Measurements from ENCODE around the gene DCBLD2. TPM values are rescaled to one million over a fixed set of nuclear protein-coding genes. Genes with fewer than 3 reads are reported as not detected.
A peak's percentile ranks its signal among the peaks of the same experiment; 100 is the strongest.

The DCBLD2 gene
- total RNA-seq = 1 to 10 TPM; 1.3 to 2.1 TPM

- intact Hi-C loops (cut with micrococcal nuclease) = loop anchor here (1.0 to 10.0 kb wide), 8 partner anchors 70 to 1137 kb away; partner anchors contain the start of genes ARL6, CMSS1 and CPOX
- H3K27ac Mint-ChIP-seq = peak within 1 kb of the TSS; percentile 28
- peak; percentile 95 for DNase-seq
- no peaks in the 10 kb centered on the region for H3K9me3 Mint-ChIP-seq
- H3K36me3 Mint-ChIP-seq (ENCODE audit: low read depth) = no peaks in the 10 kb centered on the region
- H3K4me3 Mint-ChIP-seq = peak within 1 kb of the TSS; percentile 83
- CTCF ChIA-PET = interaction anchor here (0.6 to 1.2 kb wide), 4 partner anchors 26 to 299 kb away, joined by 3 to 5 read pairs (median 3); no protein-coding TSS in a partner anchor
- peaks cover 2% of the 10 kb centered on the region for H3K27me3 Mint-ChIP-seq (ENCODE audit: low read depth)
- peaks cover 12% of the 10 kb centered on the region for H3K4me1 Mint-ChIP-seq (ENCODE audit: low read depth)
Observed at GRCh38 chr3:98901392-98902350, at the start of gene DCBLD2. TSS of gene DCBLD2 (minus strand) at chr3:98901695. CDS start at chr3:98901326, 369 bp downstream.

GRCh38 chr3:98945666-98946065 is 44.2 kb upstream of the DCBLD2 start:
- no peak overlapping the region for H3K27ac Mint-ChIP-seq
- no peak for DNase-seq
- CTCF ChIA-PET = interaction anchor here (0.7 kb wide), 1 partner anchor 128 kb away, joined by 3 read pairs; no protein-coding TSS in a partner anchor
- intact Hi-C loops (cut with micrococcal nuclease) = no loop called here
- H3K4me3 Mint-ChIP-seq = no peak overlapping the region
- no peaks in the 10 kb centered on the region for H3K4me1 Mint-ChIP-seq (ENCODE audit: low read depth)
- no peaks in the 10 kb centered on the region for H3K36me3 Mint-ChIP-seq (ENCODE audit: low read depth)
- H3K27me3 Mint-ChIP-seq (ENCODE audit: low read depth) = peaks cover 8% of the 10 kb centered on the region
- peaks cover 2% of the 10 kb centered on the region for H3K9me3 Mint-ChIP-seq

- Mint-ChIP-seq H3K27ac (no peak overlapping the region), H3K4me1 (ENCODE audit: low read depth) (no peaks in the 10 kb centered on the region), H3K36me3 (ENCODE audit: low read depth) (no peaks in the 10 kb centered on the region), H3K27me3 (ENCODE audit: low read depth) (peaks cover 6% of the 10 kb centered on the region), H3K4me3 (no peak overlapping the region), H3K9me3 (no peaks in the 10 kb centered on the region)
- no peak for DNase-seq
- CTCF ChIA-PET = interaction anchor here (0.7 kb wide), 1 partner anchor 128 kb away, joined by 3 read pairs; no protein-coding TSS in a partner anchor
- intact Hi-C loops (cut with micrococcal nuclease) = no loop called here
Observed at GRCh38 chr3:98945101-98945524, 43.6 kb upstream of the DCBLD2 start.

- CTCF ChIA-PET = no interaction called here
- intact Hi-C loops (cut with micrococcal nuclease) = no loop called here
- no peaks in the 10 kb centered on the region for H3K4me1 Mint-ChIP-seq (ENCODE audit: low read depth)
Observed at GRCh38 chr3:98930413-98930812, 28.9 kb upstream of the DCBLD2 start.

GRCh38 chr3:98921957-98922356 is 20.5 kb upstream of the DCBLD2 start:
- no peak overlapping the region for H3K27ac Mint-ChIP-seq
- no peaks in the 10 kb centered on the region for H3K4me1 Mint-ChIP-seq (ENCODE audit: low read depth)
- H3K27me3 Mint-ChIP-seq (ENCODE audit: low read depth) = peaks cover 18% of the 10 kb centered on the region
- DNase-seq = no peak
- H3K4me3 Mint-ChIP-seq = no peak overlapping the region
- no peaks in the 10 kb centered on the region for H3K9me3 Mint-ChIP-seq
- CTCF ChIA-PET = no interaction called here
- intact Hi-C loops (cut with micrococcal nuclease) = no loop called here
- no peaks in the 10 kb centered on the region for H3K36me3 Mint-ChIP-seq (ENCODE audit: low read depth)

More at GRCh38 chr3:98930413-98930812, 28.9 kb upstream of the DCBLD2 start:
- Mint-ChIP-seq H3K4me3 (no peak overlapping the region), H3K36me3 (ENCODE audit: low read depth) (peaks cover 1% of the 10 kb centered on the region), H3K9me3 (peaks cover 18% of the 10 kb centered on the region), H3K27ac (no peak overlapping the region), H3K27me3 (ENCODE audit: low read depth) (peaks cover 22% of the 10 kb centered on the region)
- no peak for DNase-seq

GRCh38 chr3:98920166-98920565 is 18.7 kb upstream of the DCBLD2 start:
- CTCF ChIA-PET = interaction anchor here (0.9 kb wide), 1 partner anchor 253 kb away, joined by 3 read pairs; no protein-coding TSS in a partner anchor
- intact Hi-C loops (cut with micrococcal nuclease) = no loop called here

GRCh38 chr3:98918586-98918985 is 17.1 kb upstream of the DCBLD2 start:
- intact Hi-C loops (cut with micrococcal nuclease) = no loop called here
- Mint-ChIP-seq H3K4me3 (no peak overlapping the region), H3K27me3 (ENCODE audit: low read depth) (peaks cover 24% of the 10 kb centered on the region), H3K36me3 (ENCODE audit: low read depth) (no peaks in the 10 kb centered on the region), H3K4me1 (ENCODE audit: low read depth) (no peaks in the 10 kb centered on the region), H3K27ac (no peak overlapping the region), H3K9me3 (no peaks in the 10 kb centered on the region)
- DNase-seq = no peak
- CTCF ChIA-PET = interaction anchor here (1.5 kb wide), 1 partner anchor 8 kb away, joined by 3 read pairs; no protein-coding TSS in a partner anchor

More at GRCh38 chr3:98920166-98920565, 18.7 kb upstream of the DCBLD2 start:
- no peaks in the 10 kb centered on the region for H3K4me1 Mint-ChIP-seq (ENCODE audit: low read depth)
- H3K36me3 Mint-ChIP-seq (ENCODE audit: low read depth) = no peaks in the 10 kb centered on the region
- no peaks in the 10 kb centered on the region for H3K9me3 Mint-ChIP-seq
- no peak overlapping the region for H3K4me3 Mint-ChIP-seq
- no peak for DNase-seq
- peaks cover 24% of the 10 kb centered on the region for H3K27me3 Mint-ChIP-seq (ENCODE audit: low read depth)
- no peak overlapping the region for H3K27ac Mint-ChIP-seq

GRCh38 chr3:98917608-98918007 is 16.1 kb upstream of the DCBLD2 start:
- H3K9me3 Mint-ChIP-seq = no peaks in the 10 kb centered on the region
- DNase-seq = no peak
- CTCF ChIA-PET = no interaction called here
- H3K4me3 Mint-ChIP-seq = no peak overlapping the region
- H3K36me3 Mint-ChIP-seq (ENCODE audit: low read depth) = no peaks in the 10 kb centered on the region
- H3K27me3 Mint-ChIP-seq (ENCODE audit: low read depth) = peaks cover 24% of the 10 kb centered on the region
- H3K27ac Mint-ChIP-seq = no peak overlapping the region
- H3K4me1 Mint-ChIP-seq (ENCODE audit: low read depth) = no peaks in the 10 kb centered on the region
- intact Hi-C loops (cut with micrococcal nuclease) = no loop called here

- Mint-ChIP-seq H3K27ac (no peak overlapping the region), H3K4me3 (no peak overlapping the region), H3K36me3 (ENCODE audit: low read depth) (no peaks in the 10 kb centered on the region), H3K4me1 (ENCODE audit: low read depth) (no peaks in the 10 kb centered on the region), H3K9me3 (peaks cover 7% of the 10 kb centered on the region), H3K27me3 (ENCODE audit: low read depth) (peaks cover 27% of the 10 kb centered on the region)
- intact Hi-C loops (cut with micrococcal nuclease) = no loop called here
- no peak for DNase-seq
- CTCF ChIA-PET = no interaction called here
Observed at GRCh38 chr3:98914210-98915080, 12.9 kb upstream of the DCBLD2 start.

GRCh38 chr3:98912448-98912847 is 11.0 kb upstream of the DCBLD2 start:
- H3K4me3 Mint-ChIP-seq = no peak overlapping the region
- H3K9me3 Mint-ChIP-seq = peaks cover 11% of the 10 kb centered on the region
- H3K27me3 Mint-ChIP-seq (ENCODE audit: low read depth) = peaks cover 31% of the 10 kb centered on the region
- CTCF ChIA-PET = interaction anchor here (0.7 kb wide), 1 partner anchor 258 kb away, joined by 3 read pairs; no protein-coding TSS in a partner anchor
- H3K27ac Mint-ChIP-seq = no peak overlapping the region
- no peak for DNase-seq
- intact Hi-C loops (cut with micrococcal nuclease) = no loop called here
- no peaks in the 10 kb centered on the region for H3K4me1 Mint-ChIP-seq (ENCODE audit: low read depth)
- peaks cover 1% of the 10 kb centered on the region for H3K36me3 Mint-ChIP-seq (ENCODE audit: low read depth)

- intact Hi-C loops (cut with micrococcal nuclease) = loop anchor here (10.0 kb wide), 2 partner anchors 969 to 1141 kb away; partner anchors contain the start of gene ARL6
Observed at GRCh38 chr3:98906230-98906629, 4.7 kb upstream of the DCBLD2 start.

More at GRCh38 chr3:98906230-98906629, 4.7 kb upstream of the DCBLD2 start:
- Mint-ChIP-seq H3K27me3 (ENCODE audit: low read depth) (peaks cover 20% of the 10 kb centered on the region), H3K4me3 (no peak overlapping the region), H3K9me3 (peaks cover 10% of the 10 kb centered on the region), H3K36me3 (ENCODE audit: low read depth) (peaks cover 1% of the 10 kb centered on the region), H3K27ac (no peak overlapping the region), H3K4me1 (ENCODE audit: low read depth) (peaks cover 6% of the 10 kb centered on the region)
- CTCF ChIA-PET = no interaction called here
- no peak for DNase-seq
